Pancreas (tissue), 10 donors: ENCODE measurements around the gene WDR70. TPM values are rescaled to one million over a fixed set of nuclear protein-coding genes. Genes with fewer than 3 reads are reported as not detected.

ENCODE experiments used
- ATAC-seq, 4 donors: fragments of 200-7000 bp; cut with Tn5 transposase; one replicate each; pipeline versions ENCODE4 v1.8.0 to v1.9.1; 2020; ENCODE audit warnings: mild to moderate bottlenecking in 4 of 4, moderate library complexity in 4 of 4
- DNase-seq, 6 donors: peaks; one replicate each; pipeline ENCODE4 v3.0.0-alpha.2; 2020
- FAIRE-seq: peaks from 2 replicates; lab custom pipeline; 2012; peaks lifted over from hg19 to GRCh38; lab: Jason Lieb, UNC
- H3K27ac ChIP-seq, 4 donors: fragments of 200-600 bp; sonication (generic); 1 replicate in 3 of 4; 2 replicates in 1 of 4; pipeline versions ENCODE4 v1.5.0 to v1.8.0; 2020
- H3K27me3 ChIP-seq, 4 donors: fragments of 200-600 bp; one replicate each; pipeline ENCODE4 v1.8.0; 2021
- H3K36me3 ChIP-seq, 3 donors: fragments of 200-600 bp; sonication (generic) in 1 of 3; one replicate each; pipeline versions ENCODE4 v1.5.0 to v1.8.0; 2020 to 2021
- H3K4me1 ChIP-seq, 3 donors: fragments of 200-600 bp; one replicate each; pipeline ENCODE4 v1.8.0; 2021
- H3K4me3 ChIP-seq, 4 donors: fragments of 200-600 bp; sonication (generic) in 2 of 4; one replicate each; pipeline versions ENCODE4 v1.5.0 to v1.8.0; 2020 to 2021
- H3K9me3 ChIP-seq, 4 donors: fragments of 200-600 bp; one replicate each; pipeline ENCODE4 v1.8.0; 2021
- WGBS, 2 donors: extraction: QIAGEN DNeasy Blood & Tissue Kit; methylation state at CpG; one replicate each; pipeline ENCODE4 v1.1.7; 2013; 5-methylcytosine and 5-hydroxymethylcytosine counted together
- intact Hi-C, 3 donors: fragments of 100-400 bp; cut with DNase I; formaldehyde crosslinking; loops; one replicate each; pipeline versions ENCODE4 v1.11.1 to v1.14.2; 2022
- polyA plus RNA-seq, 2 donors: library from polyadenylated mRNA; stranded (reverse); fragments of 200-250 nt; gene quantifications; one replicate each; pipeline ENCODE4 v1.2.3, GENCODE V29; 2013
- total RNA-seq, 6 donors: library from RNA; stranded (reverse); fragmentation: NEBNext Ultra II Directional in 4 of 6; extraction: Animal tissue kit (Norgen Biotek cat#: 25700) in 4 of 6; gene quantifications; one replicate each; pipeline versions ENCODE4 v1.2.1 to v1.2.4, GENCODE V29; 2021 to 2023
- TF ChIP-seq, protein P1 (sequence below), 4 donors: fragments of 200-600 bp; sonication (generic) in 3 of 4; IDR thresholded peaks; one replicate each; pipeline versions ENCODE4 v1.5.0 to v1.8.0; 2021; ENCODE audit warnings: antibody characterized with exemption in 4 of 4
- donor health status: healthy with polysubstance abuse.
- donor health status: DM: no; HTN: no; CAD: no; lungs with moderate emphysema.
- donor health status: DM: no; HTN: no; CAD: no.
- donor health status: control.
- donor health status: control.
- donor health status: Bipolar disorder and iron deficiency.
- donor health status: DM: yes; HTN: yes; CAD: no.
- donor health status: DM: no; HTN: no; CAD: no.
- donor health status: DM: no; HTN: no; CAD: no.
- donor health status: DM: yes; HTN: yes; CAD: no.

The WDR70 gene
- total and polyA plus RNA-seq, 8 donors, result 10.7 to 24.3 (median 15.6) TPM

DNA sequence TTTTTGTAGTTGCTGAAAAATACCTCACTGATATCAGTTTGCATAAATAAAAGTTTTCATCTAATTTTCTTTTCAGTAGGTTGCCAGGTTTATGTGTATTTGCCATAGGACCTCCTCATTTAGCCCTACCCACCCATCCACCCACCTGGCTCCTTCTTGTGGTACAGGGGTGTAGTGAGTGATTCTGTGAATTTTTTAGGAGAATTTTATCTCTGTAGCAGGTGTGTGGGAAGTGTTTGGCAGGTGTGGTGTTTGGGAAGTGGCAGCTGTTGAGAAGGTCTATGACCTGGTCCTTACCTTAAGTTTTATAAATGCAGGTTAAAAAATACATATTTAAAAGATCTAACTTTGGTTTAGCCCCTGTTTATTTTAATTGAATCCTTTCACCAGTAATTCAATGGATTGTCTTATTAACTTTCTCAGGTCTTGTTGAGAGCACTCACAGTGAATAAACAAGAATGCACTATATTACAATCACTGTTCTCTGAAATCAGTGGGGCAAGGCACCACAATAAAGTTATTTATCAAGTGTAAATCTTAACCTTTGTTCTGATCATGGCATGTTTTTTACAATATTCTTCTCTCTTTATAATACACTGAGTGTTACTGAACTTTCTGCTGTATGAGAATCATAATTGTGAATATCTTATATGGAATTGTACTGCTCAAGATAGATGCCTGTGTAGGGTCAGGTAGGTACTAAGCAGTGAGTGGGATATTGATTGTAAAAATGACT, 189.1 kb downstream of the WDR70 start:
- DNase-seq, result no peak
- no peak overlapping the region for H3K4me3 ChIP-seq
- FAIRE-seq, result no peak
- no peaks in the 10 kb centered on the region for H3K27me3 ChIP-seq
- peak in 3 of 4 donors; percentile 47 to 70 (median 50) for ATAC-seq
- peaks cover 4 to 13% (median 9%) of the 10 kb centered on the region in 3 donors for H3K4me1 ChIP-seq
- intact Hi-C loops, result no loop called here
- H3K27ac ChIP-seq, result no peak overlapping the region
- H3K36me3 ChIP-seq, result no peaks in the 10 kb centered on the region
- TF ChIP-seq, protein P1, sequence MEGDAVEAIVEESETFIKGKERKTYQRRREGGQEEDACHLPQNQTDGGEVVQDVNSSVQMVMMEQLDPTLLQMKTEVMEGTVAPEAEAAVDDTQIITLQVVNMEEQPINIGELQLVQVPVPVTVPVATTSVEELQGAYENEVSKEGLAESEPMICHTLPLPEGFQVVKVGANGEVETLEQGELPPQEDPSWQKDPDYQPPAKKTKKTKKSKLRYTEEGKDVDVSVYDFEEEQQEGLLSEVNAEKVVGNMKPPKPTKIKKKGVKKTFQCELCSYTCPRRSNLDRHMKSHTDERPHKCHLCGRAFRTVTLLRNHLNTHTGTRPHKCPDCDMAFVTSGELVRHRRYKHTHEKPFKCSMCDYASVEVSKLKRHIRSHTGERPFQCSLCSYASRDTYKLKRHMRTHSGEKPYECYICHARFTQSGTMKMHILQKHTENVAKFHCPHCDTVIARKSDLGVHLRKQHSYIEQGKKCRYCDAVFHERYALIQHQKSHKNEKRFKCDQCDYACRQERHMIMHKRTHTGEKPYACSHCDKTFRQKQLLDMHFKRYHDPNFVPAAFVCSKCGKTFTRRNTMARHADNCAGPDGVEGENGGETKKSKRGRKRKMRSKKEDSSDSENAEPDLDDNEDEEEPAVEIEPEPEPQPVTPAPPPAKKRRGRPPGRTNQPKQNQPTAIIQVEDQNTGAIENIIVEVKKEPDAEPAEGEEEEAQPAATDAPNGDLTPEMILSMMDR (IDR thresholded peaks at IDR 0.05), result no peak
- H3K9me3 ChIP-seq, result no peaks in the 10 kb centered on the region

DNA sequence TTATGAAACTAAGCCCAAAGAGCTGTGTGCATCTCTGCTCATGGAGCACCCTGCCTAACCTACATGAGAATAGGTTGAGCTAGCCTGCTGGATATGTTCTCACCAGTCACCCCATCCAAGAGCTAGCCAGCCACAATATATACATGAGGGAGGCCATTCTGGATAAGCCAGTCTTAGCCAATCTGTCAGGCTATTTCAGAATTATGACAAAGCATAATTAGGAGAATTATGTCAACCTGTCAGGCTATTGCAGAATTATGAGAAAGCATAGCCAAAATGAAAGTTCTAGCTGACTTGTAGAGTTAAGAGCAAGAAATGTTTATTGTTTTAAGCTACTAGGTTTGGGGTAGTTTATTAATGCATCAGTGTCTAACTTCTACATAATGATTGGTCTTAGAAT, 189.8 kb downstream of the WDR70 start:
- no peak for ATAC-seq

DNA sequence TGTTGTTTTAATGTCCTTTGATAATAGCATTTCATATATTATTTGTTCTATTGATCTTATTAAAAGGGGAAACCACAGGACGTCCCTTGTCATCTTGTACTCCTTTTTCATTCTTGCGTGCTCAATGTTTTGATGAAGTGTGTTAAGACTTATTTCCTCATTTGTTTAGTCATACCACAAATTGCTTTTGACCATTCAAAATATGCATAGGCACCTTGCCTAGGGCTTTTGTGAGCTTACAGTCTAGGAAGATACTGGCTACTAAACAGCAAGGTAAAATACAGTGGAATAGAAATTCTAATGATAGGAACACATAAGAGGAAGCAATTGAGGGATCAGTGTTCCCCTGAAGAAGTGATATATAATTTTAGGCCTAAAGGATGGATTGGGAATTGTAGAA, 190.3 kb downstream of the WDR70 start:
- intact Hi-C loops, result no loop called here
- DNase-seq, result no peak
- peaks cover 4 to 13% (median 9%) of the 10 kb centered on the region in 3 donors for H3K4me1 ChIP-seq
- no peaks in the 10 kb centered on the region for H3K36me3 ChIP-seq
- 91 to 94% methylated on average over 2 of the region's 2 CpGs for WGBS, 2 donors
- H3K9me3 ChIP-seq, result no peaks in the 10 kb centered on the region
- no peak overlapping the region for H3K4me3 ChIP-seq
- TF ChIP-seq, protein P1 (IDR thresholded peaks at IDR 0.05), result no peak
- H3K27me3 ChIP-seq, result no peaks in the 10 kb centered on the region
- no peak for ATAC-seq
- no peak overlapping the region for H3K27ac ChIP-seq
- no peak for FAIRE-seq

More for the DNA sequence above, 189.8 kb downstream of the WDR70 start:
- TF ChIP-seq, protein P1 (IDR thresholded peaks at IDR 0.05), result no peak
- Histone ChIP-seq H3K9me3 (no peaks in the 10 kb centered on the region), H3K4me3 (no peak overlapping the region), H3K4me1 (peaks cover 4 to 13% (median 9%) of the 10 kb centered on the region in 3 donors), H3K27ac (no peak overlapping the region), H3K27me3 (no peaks in the 10 kb centered on the region), H3K36me3 (no peaks in the 10 kb centered on the region)
- DNase-seq (no peak), FAIRE-seq (no peak)
- intact Hi-C loops, result no loop called here

DNA sequence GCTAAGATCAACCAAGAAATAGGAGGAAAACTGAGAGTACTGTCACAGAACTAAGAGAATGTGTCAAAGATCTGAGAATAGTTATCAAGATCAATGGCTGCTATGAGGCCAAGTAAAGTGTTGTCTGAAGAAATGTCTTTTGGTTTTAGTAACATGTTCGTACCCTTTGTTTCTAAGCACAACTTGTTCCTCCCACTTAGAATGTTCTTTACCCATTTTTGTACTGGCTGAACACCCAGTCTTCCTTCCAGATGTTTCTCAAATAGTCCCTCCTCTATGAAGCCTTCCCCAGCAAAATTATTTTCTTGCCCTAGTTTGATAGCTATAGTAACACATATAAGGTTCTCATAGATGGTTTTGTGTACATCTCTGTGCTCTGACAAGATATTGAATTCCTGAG, 191.5 kb downstream of the WDR70 start:
- Histone ChIP-seq H3K9me3 (no peaks in the 10 kb centered on the region), H3K36me3 (no peaks in the 10 kb centered on the region), H3K4me3 (no peak overlapping the region), H3K27me3 (no peaks in the 10 kb centered on the region), H3K27ac (no peak overlapping the region), H3K4me1 (peaks cover 4 to 13% (median 9%) of the 10 kb centered on the region in 3 donors)
- no peak for ATAC-seq
- TF ChIP-seq, protein P1 (IDR thresholded peaks at IDR 0.05), result no peak
- 91 to 100% methylated on average over 1 of the region's 1 CpG for WGBS, 2 donors
- no peak for FAIRE-seq
- intact Hi-C loops, result no loop called here
- DNase-seq, result no peak

DNA sequence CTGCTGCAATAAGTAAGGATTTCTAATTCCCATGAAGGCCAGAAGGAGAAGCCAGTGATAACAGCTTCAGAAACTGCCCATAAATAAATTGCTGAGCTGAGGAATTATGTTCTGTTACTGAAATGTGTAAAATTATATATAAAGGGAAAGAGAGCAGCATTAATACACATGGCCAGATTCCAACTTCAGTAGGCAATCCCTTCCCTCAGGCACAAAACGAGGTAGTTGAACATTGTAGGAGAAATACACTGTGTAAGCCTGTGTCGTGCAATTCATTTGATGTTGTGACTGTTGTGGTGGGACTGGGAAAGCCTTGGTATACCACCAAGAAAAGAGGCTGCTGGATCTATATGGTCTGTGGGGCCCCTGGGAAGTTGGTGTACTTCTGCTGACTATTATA, 192.9 kb downstream of the WDR70 start:
- Histone ChIP-seq H3K27ac (no peak overlapping the region), H3K4me3 (no peak overlapping the region), H3K9me3 (no peaks in the 10 kb centered on the region), H3K36me3 (no peaks in the 10 kb centered on the region), H3K4me1 (peaks cover 4 to 13% (median 9%) of the 10 kb centered on the region in 3 donors), H3K27me3 (no peaks in the 10 kb centered on the region)
- intact Hi-C loops, result no loop called here
- ATAC-seq (no peak), DNase-seq (no peak), FAIRE-seq (no peak)
- TF ChIP-seq, protein P1 (IDR thresholded peaks at IDR 0.05), result no peak
- WGBS, 2 donors, result 88 to 93% methylated on average over 2 of the region's 2 CpGs
